GM12878 (cell line): ENCODE measurements around the gene NOL4L.

ENCODE experiments used
- ESRRA ChIP-seq: IDR thresholded peaks from 2 replicates; pipeline ENCODE4 v1.6.1; 2012; ENCODE audit warnings: mild to moderate bottlenecking, low read length, improper control_type of control experiment
- EZH2 ChIP-seq: IDR thresholded peaks from 2 replicates; pipeline ENCODE4 v1.6.1; 2012; ENCODE audit warnings: low read depth, mild to moderate bottlenecking, control low read depth, inconsistent platforms, low read length, borderline replicate concordance; ENCODE audit not compliant: control insufficient read depth
- MXI1 ChIP-seq: fragments of 150-350 bp; IDR thresholded peaks from 2 replicates; pipeline ENCODE4 v1.6.1; 2011; ENCODE audit warnings: low read depth, mild to moderate bottlenecking, inconsistent platforms, low read length, improper control_type of control experiment
- NFIC ChIP-seq: IDR thresholded peaks from 2 replicates; pipeline ENCODE4 v1.6.1; 2012; ENCODE audit warnings: low read depth, mild to moderate bottlenecking, inconsistent platforms, low read length, moderate library complexity
- TCF12 ChIP-seq: IDR thresholded peaks from 2 replicates; pipeline ENCODE4 v1.6.1; 2011; ENCODE audit warnings: low read depth, mild to moderate bottlenecking, low read length
- TF ChIP-seq, protein P1 (sequence below), 3 experiments: IDR thresholded peaks in 2 of 3; conservative IDR thresholded peaks in 1 of 3; 2 replicates each; pipeline ENCODE4 v1.5.1; 2011; ENCODE audit warnings: low read depth in 3 of 3, low read length in 3 of 3, mild to moderate bottlenecking in 3 of 3, control low read depth in 2 of 3, moderate library complexity in 2 of 3, inconsistent platforms in 1 of 3, mixed read lengths in 1 of 3; ENCODE audit not compliant: control insufficient read depth in 2 of 3, insufficient read depth in 1 of 3; ENCODE audit errors: extremely low read depth in 1 of 3

DNA sequence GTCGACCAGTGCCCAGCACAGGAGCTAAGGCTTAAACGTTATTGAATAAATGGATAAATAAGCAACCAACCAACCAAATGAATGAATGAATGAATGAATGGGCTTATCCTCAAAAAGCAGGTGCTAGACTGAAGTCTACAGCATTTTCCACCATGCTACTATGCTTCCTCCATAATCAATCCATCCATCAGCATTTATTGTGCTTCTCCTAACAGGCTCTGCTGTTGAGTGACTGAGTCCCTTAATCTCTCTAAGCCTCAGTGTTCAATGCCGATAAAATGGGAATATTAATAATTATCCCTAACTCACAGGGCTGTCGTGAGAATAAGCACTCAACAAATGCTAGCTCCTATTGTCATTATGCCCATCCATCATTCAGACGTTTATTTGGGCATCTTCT, 4.6 kb upstream of the NOL4L start:
- no peak for TF ChIP-seq ESRRA
- TF ChIP-seq EZH2: no peak
- no peak for TF ChIP-seq TCF12
- TF ChIP-seq, protein P1, sequence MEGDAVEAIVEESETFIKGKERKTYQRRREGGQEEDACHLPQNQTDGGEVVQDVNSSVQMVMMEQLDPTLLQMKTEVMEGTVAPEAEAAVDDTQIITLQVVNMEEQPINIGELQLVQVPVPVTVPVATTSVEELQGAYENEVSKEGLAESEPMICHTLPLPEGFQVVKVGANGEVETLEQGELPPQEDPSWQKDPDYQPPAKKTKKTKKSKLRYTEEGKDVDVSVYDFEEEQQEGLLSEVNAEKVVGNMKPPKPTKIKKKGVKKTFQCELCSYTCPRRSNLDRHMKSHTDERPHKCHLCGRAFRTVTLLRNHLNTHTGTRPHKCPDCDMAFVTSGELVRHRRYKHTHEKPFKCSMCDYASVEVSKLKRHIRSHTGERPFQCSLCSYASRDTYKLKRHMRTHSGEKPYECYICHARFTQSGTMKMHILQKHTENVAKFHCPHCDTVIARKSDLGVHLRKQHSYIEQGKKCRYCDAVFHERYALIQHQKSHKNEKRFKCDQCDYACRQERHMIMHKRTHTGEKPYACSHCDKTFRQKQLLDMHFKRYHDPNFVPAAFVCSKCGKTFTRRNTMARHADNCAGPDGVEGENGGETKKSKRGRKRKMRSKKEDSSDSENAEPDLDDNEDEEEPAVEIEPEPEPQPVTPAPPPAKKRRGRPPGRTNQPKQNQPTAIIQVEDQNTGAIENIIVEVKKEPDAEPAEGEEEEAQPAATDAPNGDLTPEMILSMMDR (IDR thresholded peaks at IDR 0.05 in 2 of 3, conservative IDR thresholded peaks at IDR 0.05 in 1 of 3; ENCODE audit: control insufficient read depth in 2 of 3, extremely low read depth in 1 of 3, insufficient read depth in 1 of 3, low read depth in 3 of 3, low read length in 3 of 3): no peak
- TF ChIP-seq MXI1: no peak
- no peak for TF ChIP-seq NFIC
